GM10248 (cell line): ENCODE results near the gene HTR2A.

Experiments used
- CTCF ChIA-PET: fragments of 300-600 bp; sonication (Branson Sonifier 250); formaldehyde crosslinking; extraction: SDS; loops from one replicate; lab custom pipeline; 2021; ENCODE audit warnings: antibody characterized with exemption; lab: Yijun Ruan, JAX
- POLR2A ChIA-PET: fragments of 350-650 bp; sonication (Branson Sonifier 250); formaldehyde crosslinking; extraction: SDS; loops from one replicate; lab custom pipeline; 2020; ENCODE audit warnings: antibody characterized with exemption; lab: Yijun Ruan, JAX
- DNase-seq: peaks from one replicate; pipeline ENCODE4 v3.0.0; 2012; ENCODE audit errors: extremely low spot score
- TF ChIP-seq, protein P1 (sequence below): IDR thresholded peaks from 2 replicates; pipeline ENCODE4 v1.5.1; 2012; ENCODE audit warnings: mild to moderate bottlenecking, low read depth; ENCODE audit errors: extremely low read depth, missing control alignments, control extremely low read depth

Gene HTR2A

DNA sequence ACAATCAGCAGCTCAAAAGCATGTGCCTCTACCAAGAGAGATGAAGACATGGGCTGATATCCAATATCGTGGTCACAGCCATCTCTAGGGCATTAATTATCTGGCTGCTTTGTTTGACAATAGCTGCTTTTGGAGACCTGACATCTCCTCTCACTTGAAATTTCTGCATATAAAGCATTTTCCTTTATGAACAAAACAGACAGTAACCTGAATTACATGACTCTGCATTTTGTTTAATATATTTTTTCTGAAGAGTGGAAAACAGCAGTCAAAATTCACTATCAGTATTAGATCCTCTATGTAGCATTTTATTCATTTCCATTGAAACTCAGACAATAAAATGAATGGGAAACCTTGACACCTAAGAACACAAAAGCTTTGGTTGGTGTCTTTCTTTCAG lies 57.5 kb downstream of the HTR2A start:
- CTCF ChIA-PET: interaction anchor here (1.2 to 1.9 kb wide), 4 partner anchors 9 to 1730 kb away, joined by 3 to 5 read pairs (median 4); no protein-coding TSS in a partner anchor
- TF ChIP-seq, protein P1, sequence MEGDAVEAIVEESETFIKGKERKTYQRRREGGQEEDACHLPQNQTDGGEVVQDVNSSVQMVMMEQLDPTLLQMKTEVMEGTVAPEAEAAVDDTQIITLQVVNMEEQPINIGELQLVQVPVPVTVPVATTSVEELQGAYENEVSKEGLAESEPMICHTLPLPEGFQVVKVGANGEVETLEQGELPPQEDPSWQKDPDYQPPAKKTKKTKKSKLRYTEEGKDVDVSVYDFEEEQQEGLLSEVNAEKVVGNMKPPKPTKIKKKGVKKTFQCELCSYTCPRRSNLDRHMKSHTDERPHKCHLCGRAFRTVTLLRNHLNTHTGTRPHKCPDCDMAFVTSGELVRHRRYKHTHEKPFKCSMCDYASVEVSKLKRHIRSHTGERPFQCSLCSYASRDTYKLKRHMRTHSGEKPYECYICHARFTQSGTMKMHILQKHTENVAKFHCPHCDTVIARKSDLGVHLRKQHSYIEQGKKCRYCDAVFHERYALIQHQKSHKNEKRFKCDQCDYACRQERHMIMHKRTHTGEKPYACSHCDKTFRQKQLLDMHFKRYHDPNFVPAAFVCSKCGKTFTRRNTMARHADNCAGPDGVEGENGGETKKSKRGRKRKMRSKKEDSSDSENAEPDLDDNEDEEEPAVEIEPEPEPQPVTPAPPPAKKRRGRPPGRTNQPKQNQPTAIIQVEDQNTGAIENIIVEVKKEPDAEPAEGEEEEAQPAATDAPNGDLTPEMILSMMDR: no peak
- POLR2A ChIA-PET: no interaction called here

DNA sequence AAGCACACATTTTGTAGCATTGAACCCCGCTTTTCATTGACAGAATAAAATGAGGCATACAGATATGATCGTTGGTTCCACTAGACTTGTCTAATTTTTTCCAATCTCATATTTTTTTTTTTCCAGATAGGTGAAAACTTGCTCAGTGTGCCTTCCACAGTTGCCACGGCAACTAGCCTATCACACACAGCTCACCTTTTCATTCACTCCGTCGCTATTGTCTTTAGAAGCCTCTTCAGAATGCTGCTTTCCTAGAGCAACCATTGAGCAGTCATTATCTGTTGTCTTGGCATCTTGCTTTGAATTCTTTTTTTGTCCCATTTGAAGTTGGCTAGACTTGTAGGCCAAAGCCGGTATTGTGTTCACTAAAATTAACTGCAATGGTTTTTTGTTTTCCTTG lies 62.2 kb downstream of the HTR2A start:
- no peak for DNase-seq
- POLR2A ChIA-PET: no interaction called here
- CTCF ChIA-PET: interaction anchor here (1.3 to 2.1 kb wide), 4 partner anchors 9 to 942 kb away, joined by 4 to 12 read pairs (median 7); no protein-coding TSS in a partner anchor
- TF ChIP-seq, protein P1: no peak

More for the DNA sequence above, 57.5 kb downstream of the HTR2A start:
- no peak for DNase-seq

DNA sequence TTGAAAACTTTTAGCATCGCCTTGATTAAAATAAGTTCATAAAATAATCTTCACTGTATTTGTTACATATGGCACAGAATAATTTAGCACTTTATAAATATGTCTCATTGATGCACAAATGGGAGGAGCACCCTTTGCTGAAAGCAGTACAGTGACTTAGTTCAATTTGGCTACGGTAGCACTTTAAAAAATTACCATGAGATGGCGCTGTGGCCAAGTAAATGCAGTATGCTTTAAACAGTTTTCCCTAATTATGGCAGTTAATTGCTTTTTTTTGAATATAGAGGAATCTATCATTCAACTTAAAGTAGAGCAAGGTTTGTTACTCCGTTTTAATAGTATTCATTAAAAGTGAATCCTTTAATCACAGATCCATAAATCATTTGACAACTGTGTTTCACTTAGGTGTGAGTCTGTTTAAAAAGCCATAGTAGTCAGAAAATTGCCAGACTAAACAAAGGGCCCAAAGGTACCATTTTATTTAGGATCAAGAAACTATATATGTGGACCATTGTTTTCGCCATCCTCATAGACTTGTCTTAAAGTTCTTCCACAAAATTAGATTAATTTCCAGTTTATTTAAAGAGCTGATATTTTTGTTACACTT lies 65.2 kb downstream of the HTR2A start:
- peak; percentile 17 for DNase-seq
- POLR2A ChIA-PET: no interaction called here
- TF ChIP-seq, protein P1: peak; percentile 73
- CTCF ChIA-PET: interaction anchor here (0.7 to 2.5 kb wide), 30 partner anchors 9 to 1938 kb away, joined by 3 to 12 read pairs (median 3); no protein-coding TSS in a partner anchor

DNA sequence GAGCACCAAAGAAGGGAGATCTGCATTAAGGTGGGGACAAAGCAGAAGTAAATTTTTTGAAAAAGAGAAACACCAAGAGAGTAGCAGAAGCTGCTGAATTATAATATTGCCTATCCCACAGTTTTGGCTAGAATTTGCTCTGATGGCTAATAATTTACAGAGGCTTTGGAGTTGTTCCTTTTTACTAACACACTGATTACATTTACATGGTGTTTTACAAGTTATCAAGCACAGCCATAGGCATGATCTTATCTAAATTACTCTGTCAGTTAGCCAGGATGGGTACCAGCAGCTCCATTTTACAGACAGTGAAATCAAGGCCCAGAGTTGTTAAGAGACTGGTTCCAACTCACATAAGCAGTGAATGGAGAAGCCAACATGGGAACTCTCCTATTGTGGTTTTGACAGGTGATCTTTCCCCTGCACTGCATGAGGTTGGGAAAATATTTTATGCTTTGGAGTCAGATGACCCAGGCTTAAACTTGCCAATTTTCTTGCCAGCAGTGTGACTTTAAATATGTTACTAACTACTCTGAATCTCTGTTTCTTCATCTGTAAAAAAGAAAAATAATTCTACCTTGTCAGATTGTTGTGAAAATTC lies 66.3 kb downstream of the HTR2A start:
- TF ChIP-seq, protein P1: no peak
- no peak for DNase-seq
- POLR2A ChIA-PET: no interaction called here
- CTCF ChIA-PET: interaction anchor here (0.7 to 2.5 kb wide), 22 partner anchors 9 to 1939 kb away, joined by 3 to 12 read pairs (median 4); no protein-coding TSS in a partner anchor

DNA sequence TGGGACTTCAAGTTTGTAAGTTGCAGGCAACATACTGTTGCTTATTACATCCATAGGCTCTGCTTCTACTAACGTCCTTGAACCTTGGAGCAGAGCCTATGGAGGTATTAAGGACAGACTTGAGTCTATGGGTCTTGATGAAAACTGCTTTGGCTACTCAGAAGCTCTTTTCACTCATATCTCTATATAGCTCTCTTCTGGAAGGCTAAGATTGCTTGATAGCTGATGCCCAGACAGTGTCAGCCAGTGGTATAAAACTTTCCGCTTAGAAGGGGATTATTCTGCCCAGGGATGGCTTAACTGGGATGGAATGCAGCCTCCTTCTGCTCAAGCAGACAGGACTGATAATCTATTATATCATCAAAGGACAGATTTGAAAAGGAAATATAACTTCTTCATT lies 74.3 kb downstream of the HTR2A start:
- ChIA-PET CTCF (interaction anchor here (1.0 kb wide), 1 partner anchor 72 kb away, joined by 3 read pairs; no protein-coding TSS in a partner anchor), POLR2A (no interaction called here)
- no peak for DNase-seq
- TF ChIP-seq, protein P1: no peak

DNA sequence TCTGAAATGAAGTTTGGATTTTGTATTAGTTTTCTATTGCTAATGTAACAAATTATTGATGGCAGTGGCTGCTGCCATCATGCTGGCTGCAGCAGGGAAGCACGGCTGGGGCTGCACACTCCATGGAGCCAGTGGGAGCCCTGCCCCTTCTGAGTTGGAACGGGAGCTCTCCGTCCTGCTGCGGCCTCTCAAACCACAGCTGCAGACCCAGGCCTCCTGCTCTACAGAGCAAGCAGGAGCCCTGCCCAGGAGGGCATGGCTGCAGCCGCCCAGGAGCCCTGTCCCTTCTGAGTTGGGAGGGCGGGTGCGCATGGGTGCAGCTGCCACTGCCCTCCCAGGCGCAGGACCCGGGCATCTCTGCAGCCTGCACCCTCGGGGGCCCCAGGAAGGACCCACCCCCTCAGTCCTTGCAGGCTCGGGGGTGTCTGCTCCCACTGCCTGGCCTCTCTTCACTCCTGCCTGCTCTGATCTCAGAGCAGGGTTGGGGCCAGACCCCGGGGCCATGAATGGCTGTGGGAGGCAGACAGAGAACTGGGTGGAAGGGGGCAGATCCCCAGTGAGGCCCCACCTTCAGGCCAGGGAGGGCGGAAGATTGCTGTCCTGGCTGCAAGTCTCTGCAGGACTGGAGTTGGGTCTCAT lies 78.9 kb downstream of the HTR2A start:
- DNase-seq: no peak
- TF ChIP-seq, protein P1: no peak
- POLR2A ChIA-PET: no interaction called here
- CTCF ChIA-PET: no interaction called here
